Peyer's patch (tissue), 4 donors: Measurements from ENCODE around the gene TRIM58. TPM values are rescaled to one million over a fixed set of nuclear protein-coding genes. Genes with fewer than 3 reads are reported as not detected.

Source experiments
- DNase-seq, 3 donors: peaks; one replicate each; pipeline ENCODE4 v3.0.0-alpha.2; 2017 to 2019
- H3K27ac ChIP-seq, 4 donors: fragments of 200-600 bp; sonication (generic); one replicate each; pipeline ENCODE4 v1.5.1; 2016 to 2019
- H3K27me3 ChIP-seq, 2 donors: fragments of 200-600 bp; sonication (generic); one replicate each; pipeline ENCODE4 v1.5.1; 2019
- H3K36me3 ChIP-seq, 3 donors: fragments of 200-600 bp; sonication (generic); one replicate each; pipeline ENCODE4 v1.5.1; 2016 to 2019
- H3K4me1 ChIP-seq, 4 donors: fragments of 200-600 bp; sonication (generic); one replicate each; pipeline ENCODE4 v1.5.1; 2016 to 2019
- H3K4me3 ChIP-seq, 4 donors: fragments of 200-600 bp; sonication (generic); 1 replicate in 3 of 4; 2 replicates in 1 of 4; pipeline ENCODE4 v1.5.1; 2016 to 2019; ENCODE audit warnings: mild to moderate bottlenecking in 1 of 4
- H3K9me3 ChIP-seq, 4 donors: fragments of 200-600 bp; sonication (generic); one replicate each; pipeline ENCODE4 v1.5.1; 2016 to 2019; ENCODE audit warnings: mild to moderate bottlenecking in 1 of 4
- POLR2A ChIP-seq, 2 donors: fragments of 450-650 bp; IDR thresholded peaks; one replicate each; pipeline ENCODE4 v1.5.1; 2017; ENCODE audit warnings: antibody characterized with exemption in 2 of 2, mild to moderate bottlenecking in 2 of 2, moderate library complexity in 2 of 2
- total RNA-seq, 4 donors: library from RNA; depleted of rRNA; stranded (reverse); fragments of >200 nt; gene quantifications; one replicate each; pipeline ENCODE4 v1.1.0, GENCODE V29; 2016
- TF ChIP-seq, protein P1 (sequence below), 6 experiments: fragments of 450-650 bp in 4 of 6; fragments of 200-600 bp in 2 of 6; sonication (generic) in 1 of 6; IDR thresholded peaks; one replicate each; pipeline ENCODE4 v1.5.1; 2017 to 2019; ENCODE audit warnings: antibody characterized with exemption in 6 of 6, mild to moderate bottlenecking in 3 of 6, moderate library complexity in 1 of 6

Gene TRIM58
- total RNA-seq, 4 donors from 2014 or later = 7.2 TPM; not detected in 3

DNA sequence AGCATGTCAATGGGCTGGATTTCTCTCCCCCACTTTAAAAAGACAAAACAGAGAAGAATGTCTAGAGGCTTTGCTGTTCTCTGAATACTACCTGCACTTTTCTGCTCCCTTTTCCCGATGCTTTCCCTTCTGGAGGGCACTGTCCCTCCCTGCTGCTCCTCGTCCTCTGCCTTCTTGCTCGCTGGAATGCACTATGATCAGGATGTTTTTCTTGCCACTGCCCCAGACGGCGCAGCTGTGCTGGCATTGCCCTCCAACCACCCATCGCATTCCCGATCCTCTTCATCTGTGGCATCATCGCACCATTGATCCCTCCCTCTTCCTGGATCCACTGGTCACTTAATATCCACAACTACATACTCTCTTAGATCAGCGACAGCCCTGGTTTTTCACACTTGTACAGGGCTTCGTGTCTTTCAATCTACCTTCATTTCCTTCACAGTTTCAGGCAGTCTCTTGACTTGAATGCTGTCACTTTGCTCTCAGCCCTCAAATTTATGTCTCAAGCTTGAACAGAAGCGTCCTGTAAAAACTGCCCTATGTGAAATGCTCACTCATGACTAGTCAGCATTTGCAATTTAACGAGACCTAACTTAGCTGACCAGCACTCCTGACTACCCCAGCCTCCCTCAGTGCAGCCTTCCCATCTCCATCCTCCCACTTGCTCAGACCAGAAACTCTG is 11.8 kb upstream of the TRIM58 start:
- no peaks in the 10 kb centered on the region for H3K27me3 ChIP-seq
- no peak overlapping the region for H3K4me3 ChIP-seq
- H3K36me3 ChIP-seq = no peaks in the 10 kb centered on the region
- H3K27ac ChIP-seq = no peak overlapping the region
- no peak for DNase-seq
- TF ChIP-seq, protein P1, sequence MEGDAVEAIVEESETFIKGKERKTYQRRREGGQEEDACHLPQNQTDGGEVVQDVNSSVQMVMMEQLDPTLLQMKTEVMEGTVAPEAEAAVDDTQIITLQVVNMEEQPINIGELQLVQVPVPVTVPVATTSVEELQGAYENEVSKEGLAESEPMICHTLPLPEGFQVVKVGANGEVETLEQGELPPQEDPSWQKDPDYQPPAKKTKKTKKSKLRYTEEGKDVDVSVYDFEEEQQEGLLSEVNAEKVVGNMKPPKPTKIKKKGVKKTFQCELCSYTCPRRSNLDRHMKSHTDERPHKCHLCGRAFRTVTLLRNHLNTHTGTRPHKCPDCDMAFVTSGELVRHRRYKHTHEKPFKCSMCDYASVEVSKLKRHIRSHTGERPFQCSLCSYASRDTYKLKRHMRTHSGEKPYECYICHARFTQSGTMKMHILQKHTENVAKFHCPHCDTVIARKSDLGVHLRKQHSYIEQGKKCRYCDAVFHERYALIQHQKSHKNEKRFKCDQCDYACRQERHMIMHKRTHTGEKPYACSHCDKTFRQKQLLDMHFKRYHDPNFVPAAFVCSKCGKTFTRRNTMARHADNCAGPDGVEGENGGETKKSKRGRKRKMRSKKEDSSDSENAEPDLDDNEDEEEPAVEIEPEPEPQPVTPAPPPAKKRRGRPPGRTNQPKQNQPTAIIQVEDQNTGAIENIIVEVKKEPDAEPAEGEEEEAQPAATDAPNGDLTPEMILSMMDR (IDR thresholded peaks at IDR 0.05) = no peak
- no peak for TF ChIP-seq POLR2A (IDR thresholded peaks at IDR 0.05)
- H3K4me1 ChIP-seq = no peaks in the 10 kb centered on the region
- no peaks in the 10 kb centered on the region for H3K9me3 ChIP-seq

DNA sequence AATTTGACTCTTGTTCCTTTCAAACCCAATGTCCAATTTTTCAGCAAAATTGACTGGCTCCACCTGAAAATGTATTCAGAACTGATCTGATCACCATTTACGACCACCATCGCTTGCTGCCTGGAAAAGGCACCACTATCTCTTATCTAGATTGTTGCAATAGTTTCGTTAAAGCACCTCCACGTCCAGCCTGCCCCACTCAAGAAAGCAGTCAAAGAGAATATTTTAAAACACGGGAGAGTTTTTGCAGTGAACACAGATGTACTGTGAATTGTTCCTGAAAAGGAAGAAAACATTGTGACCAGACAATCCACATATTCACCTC is 11.3 kb upstream of the TRIM58 start:
- Histone ChIP-seq H3K36me3 (no peaks in the 10 kb centered on the region), H3K27me3 (no peaks in the 10 kb centered on the region), H3K27ac (no peak overlapping the region), H3K4me1 (no peaks in the 10 kb centered on the region), H3K4me3 (no peak overlapping the region), H3K9me3 (no peaks in the 10 kb centered on the region)
- no peak for DNase-seq
- no peak for TF ChIP-seq POLR2A (IDR thresholded peaks at IDR 0.05)
- TF ChIP-seq, protein P1 (IDR thresholded peaks at IDR 0.05) = no peak

DNA sequence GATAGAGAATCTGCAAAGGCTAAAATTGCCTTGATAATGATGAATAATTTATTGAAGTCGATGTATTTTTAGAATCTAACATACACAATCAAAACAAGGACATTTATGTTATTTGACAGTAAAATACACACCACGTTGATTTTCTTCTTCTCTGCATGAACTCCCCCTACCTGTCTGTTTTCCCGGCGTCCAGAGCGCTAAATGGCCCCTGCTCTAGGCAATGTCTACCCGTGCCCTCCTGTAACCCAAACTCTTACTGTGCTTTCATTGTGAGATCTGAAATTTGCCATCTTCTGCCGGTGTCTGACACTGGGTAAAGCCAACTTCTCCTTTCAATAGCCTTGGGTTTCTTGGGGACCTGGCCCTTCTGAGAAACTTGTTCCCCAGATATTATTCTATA is 8.6 kb upstream of the TRIM58 start:
- TF ChIP-seq POLR2A (IDR thresholded peaks at IDR 0.05) = no peak
- TF ChIP-seq, protein P1 (IDR thresholded peaks at IDR 0.05) = no peak

DNA sequence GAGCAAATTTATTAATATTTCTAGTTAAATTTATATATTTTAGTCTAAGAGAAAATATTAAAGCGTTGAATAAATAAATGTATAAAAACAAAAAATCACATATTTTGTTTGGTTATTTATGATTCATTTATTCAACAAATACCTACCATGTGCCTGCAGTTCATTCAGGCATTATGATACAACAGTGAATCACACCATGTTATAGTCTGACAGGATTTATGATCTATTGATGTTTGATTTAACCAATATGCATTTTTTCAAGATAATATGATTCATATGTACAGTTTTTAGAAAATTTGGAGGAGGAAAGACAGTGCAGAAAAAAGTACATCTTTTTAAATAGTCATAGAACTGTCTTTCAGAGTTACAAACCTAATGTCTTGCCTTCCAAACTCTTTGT is 7.4 kb upstream of the TRIM58 start:
- DNase-seq = no peak
- Histone ChIP-seq H3K4me1 (no peaks in the 10 kb centered on the region), H3K9me3 (no peaks in the 10 kb centered on the region), H3K27me3 (no peaks in the 10 kb centered on the region), H3K4me3 (no peak overlapping the region), H3K27ac (no peak overlapping the region), H3K36me3 (no peaks in the 10 kb centered on the region)
- no peak for TF ChIP-seq POLR2A (IDR thresholded peaks at IDR 0.05)
- TF ChIP-seq, protein P1 (IDR thresholded peaks at IDR 0.05) = no peak

More for the DNA sequence above, 8.6 kb upstream of the TRIM58 start:
- no peaks in the 10 kb centered on the region for H3K4me1 ChIP-seq
- no peak overlapping the region for H3K27ac ChIP-seq
- H3K36me3 ChIP-seq = no peaks in the 10 kb centered on the region
- H3K27me3 ChIP-seq = no peaks in the 10 kb centered on the region
- H3K9me3 ChIP-seq = no peaks in the 10 kb centered on the region
- DNase-seq = no peak
- H3K4me3 ChIP-seq = no peak overlapping the region

DNA sequence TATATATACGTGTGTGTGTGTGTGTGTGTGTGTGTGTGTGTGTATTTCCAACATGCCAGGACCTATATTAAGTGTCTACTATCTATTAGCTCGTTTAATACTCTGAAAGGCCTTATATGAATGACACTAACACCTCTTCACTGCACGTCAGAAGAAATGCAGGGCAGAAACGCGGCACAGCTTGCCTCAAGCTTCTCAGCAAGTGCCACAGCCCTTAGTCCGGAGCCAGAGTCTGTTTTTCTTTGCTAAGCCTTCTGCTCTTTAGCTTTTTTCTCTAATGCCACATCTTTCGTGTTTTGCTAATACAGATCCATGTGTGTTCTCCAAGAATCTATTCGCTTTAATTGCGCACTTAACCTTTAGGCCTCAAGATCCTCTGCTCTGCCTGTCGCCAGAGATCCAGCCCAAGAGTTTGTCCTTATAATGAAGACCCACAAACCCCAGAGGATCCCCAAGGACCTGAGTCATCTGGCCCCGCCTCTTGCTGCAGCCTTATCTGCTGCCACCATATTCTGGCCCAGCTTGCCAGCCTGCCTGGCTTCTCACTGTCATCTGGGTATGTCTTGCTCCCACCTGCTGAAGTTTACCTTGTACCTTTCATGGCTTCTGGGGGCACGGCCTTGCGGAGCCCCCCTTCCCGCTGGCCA is 2.0 kb upstream of the TRIM58 start:
- TF ChIP-seq POLR2A (IDR thresholded peaks at IDR 0.05) = no peak
- TF ChIP-seq, protein P1 (IDR thresholded peaks at IDR 0.05) = no peak
- Histone ChIP-seq H3K27me3 (no peaks in the 10 kb centered on the region), H3K4me1 (no peaks in the 10 kb centered on the region), H3K9me3 (no peaks in the 10 kb centered on the region), H3K27ac (no peak overlapping the region), H3K4me3 (no peak overlapping the region), H3K36me3 (no peaks in the 10 kb centered on the region)
- DNase-seq = no peak
